ENCODE measurements around the gene PACRG. TPM values are rescaled to one million over a fixed set of nuclear protein-coding genes. Genes with fewer than 3 reads are reported as not detected.

PACRG gene
- total and polyA plus RNA-seq, 2 donors (not counting 3 experiments of a cell fraction or from before 2014, with no cell fraction given) = 0.08 TPM; not detected in 1

DNA sequence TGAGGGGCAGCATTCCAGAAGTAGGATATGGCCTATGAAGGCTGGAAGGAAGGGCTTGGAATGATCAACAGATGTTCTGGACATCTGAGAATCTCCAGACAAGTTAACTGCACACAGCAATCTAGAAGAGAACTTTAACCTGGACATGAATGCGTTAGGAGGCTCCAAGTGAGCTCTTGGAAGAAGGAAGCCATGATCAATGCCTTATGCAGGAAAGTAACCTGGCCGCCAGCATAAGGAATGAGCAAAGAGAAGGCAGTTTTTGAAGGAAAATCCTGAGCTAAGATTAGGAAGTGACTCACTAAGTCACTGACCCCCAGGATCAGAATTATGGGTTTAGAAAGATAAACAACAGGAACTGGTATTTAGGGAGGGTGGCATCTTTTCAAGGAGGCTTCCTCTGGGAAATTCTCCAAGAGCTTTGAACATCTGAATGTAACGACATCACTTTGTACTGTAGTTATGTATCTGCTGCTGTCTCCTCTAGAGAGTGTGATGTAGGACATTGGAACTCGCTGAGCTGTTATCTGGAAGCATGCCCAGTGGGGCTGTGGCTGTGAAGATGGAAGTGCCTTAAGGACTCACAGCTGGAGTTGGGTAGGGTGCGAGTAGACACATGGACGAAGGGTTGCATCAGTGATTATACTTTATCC, 236.8 kb downstream of the PACRG start:
- FAIRE-seq (no peak), DNase-seq (ENCODE audit: low read depth, low spot score) (no peak)
- Histone ChIP-seq H3K4me3 (replicated peaks in 1 of 3; ENCODE audit: insufficient read depth in 1 of 3, low read depth in 1 of 3, low read length in 3 of 3) (no peak overlapping the region), H4K20me1 (replicated peaks; ENCODE audit: control insufficient read depth, extremely low read depth, insufficient read depth, low read length) (no peaks in the 10 kb centered on the region), H3K9me3 (replicated peaks; ENCODE audit: control insufficient read depth, insufficient read depth, low read length) (no peaks in the 10 kb centered on the region), H3K27me3 (ENCODE audit: control insufficient read depth in 2 of 2, insufficient read depth in 2 of 2, low read length in 2 of 2) (no peaks in the 10 kb centered on the region), H3K4me1 (ENCODE audit: control insufficient read depth, extremely low read depth, insufficient read depth, low read length) (no peaks in the 10 kb centered on the region), H3K9ac (replicated peaks; ENCODE audit: extremely low read depth, insufficient read depth, low read length) (no peak overlapping the region), H3K27ac (ENCODE audit: insufficient read depth, low read depth, low read length) (no peak overlapping the region), H3K36me3 (ENCODE audit: control insufficient read depth in 2 of 2, extremely low read depth in 1 of 2, insufficient read depth in 2 of 2, low read length in 2 of 2) (no peaks in the 10 kb centered on the region), H3K9me1 (replicated peaks; ENCODE audit: control insufficient read depth, extremely low read depth, insufficient read depth, low read length) (no peaks in the 10 kb centered on the region), H3K79me2 (ENCODE audit: control insufficient read depth, insufficient read depth, low read length) (no peaks in the 10 kb centered on the region), H2AFZ (ENCODE audit: low read depth, low read length) (no peak overlapping the region), H3K4me2 (ENCODE audit: insufficient read depth, low read length) (no peak overlapping the region)
- ChIA-PET CTCF (no interaction called here), POLR2A (no interaction called here)
- no TSS peak for BruUV-seq (replicated peaks)
- intact Hi-C loops (cut with micrococcal nuclease) = no loop called here
- no peak for TF ChIP-seq POLR2A (IDR thresholded peaks at IDR 0.05; ENCODE audit: low read depth, low read length)
- no peak for TF ChIP-seq EZH2 (IDR thresholded peaks at IDR 0.05; ENCODE audit: borderline replicate concordance, low read depth, low read length, severe bottlenecking)
- no peak for TF ChIP-seq FOS (IDR thresholded peaks at IDR 0.05; ENCODE audit: borderline replicate concordance, insufficient read depth, low read length)
- no peak for TF ChIP-seq JUN (IDR thresholded peaks at IDR 0.05; ENCODE audit: borderline replicate concordance, insufficient read depth, insufficient read length, low read depth)
- TF ChIP-seq POLR2AphosphoS5 (IDR thresholded peaks at IDR 0.05; ENCODE audit: insufficient read depth, low read depth, low read length) = no peak
- TF ChIP-seq, protein P1, sequence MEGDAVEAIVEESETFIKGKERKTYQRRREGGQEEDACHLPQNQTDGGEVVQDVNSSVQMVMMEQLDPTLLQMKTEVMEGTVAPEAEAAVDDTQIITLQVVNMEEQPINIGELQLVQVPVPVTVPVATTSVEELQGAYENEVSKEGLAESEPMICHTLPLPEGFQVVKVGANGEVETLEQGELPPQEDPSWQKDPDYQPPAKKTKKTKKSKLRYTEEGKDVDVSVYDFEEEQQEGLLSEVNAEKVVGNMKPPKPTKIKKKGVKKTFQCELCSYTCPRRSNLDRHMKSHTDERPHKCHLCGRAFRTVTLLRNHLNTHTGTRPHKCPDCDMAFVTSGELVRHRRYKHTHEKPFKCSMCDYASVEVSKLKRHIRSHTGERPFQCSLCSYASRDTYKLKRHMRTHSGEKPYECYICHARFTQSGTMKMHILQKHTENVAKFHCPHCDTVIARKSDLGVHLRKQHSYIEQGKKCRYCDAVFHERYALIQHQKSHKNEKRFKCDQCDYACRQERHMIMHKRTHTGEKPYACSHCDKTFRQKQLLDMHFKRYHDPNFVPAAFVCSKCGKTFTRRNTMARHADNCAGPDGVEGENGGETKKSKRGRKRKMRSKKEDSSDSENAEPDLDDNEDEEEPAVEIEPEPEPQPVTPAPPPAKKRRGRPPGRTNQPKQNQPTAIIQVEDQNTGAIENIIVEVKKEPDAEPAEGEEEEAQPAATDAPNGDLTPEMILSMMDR (IDR thresholded peaks at IDR 0.05; ENCODE audit: extremely low read depth in 1 of 2, insufficient read depth in 1 of 2, low read depth in 1 of 2, low read length in 2 of 2) = no peak
- no peak for TF ChIP-seq GATA2 (IDR thresholded peaks at IDR 0.05; ENCODE audit: insufficient read depth, insufficient read length, low read depth, low read length)
- TF ChIP-seq, protein P2, sequence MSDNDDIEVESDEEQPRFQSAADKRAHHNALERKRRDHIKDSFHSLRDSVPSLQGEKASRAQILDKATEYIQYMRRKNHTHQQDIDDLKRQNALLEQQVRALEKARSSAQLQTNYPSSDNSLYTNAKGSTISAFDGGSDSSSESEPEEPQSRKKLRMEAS (IDR thresholded peaks at IDR 0.05; ENCODE audit: insufficient read depth, insufficient read length) = no peak
- TF ChIP-seq MYC (IDR thresholded peaks at IDR 0.05; ENCODE audit: low read depth, low read length) = no peak
- dilution Hi-C loops (cut with MboI; ENCODE audit: extremely low pct_ligation_motif_present, low sequenced_read_pairs) = no loop called here
